Bronchial epithelial cell (primary cell): ENCODE results near the gene FIGNL2. TPM values are rescaled to one million over a fixed set of nuclear protein-coding genes. Genes with fewer than 3 reads are reported as not detected.

Experiments
- DNase-seq: peaks from one replicate; pipeline ENCODE4 v3.0.0-alpha.2; 2010; ENCODE audit warnings: low read depth
- FAIRE-seq: peaks from 2 replicates; lab custom pipeline; 2011; peaks lifted over from hg19 to GRCh38; lab: Jason Lieb, UNC
- H3K27me3 ChIP-seq: 2 replicates; pipeline ENCODE4 v1.5.1; 2011; ENCODE audit warnings: low read length; ENCODE audit not compliant: control insufficient read depth, insufficient read depth
- H3K36me3 ChIP-seq: 2 replicates; pipeline ENCODE4 v1.5.1; 2011; ENCODE audit warnings: low read length; ENCODE audit not compliant: control insufficient read depth, insufficient read depth
- H3K4me3 ChIP-seq: 2 replicates; pipeline ENCODE4 v1.5.1; 2011; ENCODE audit warnings: mild to moderate bottlenecking, low read depth, low read length, control low read depth
- total RNA-seq: library from RNA; depleted of rRNA; stranded (reverse); fragments of >200 nt; gene quantifications from 2 replicates; pipeline ENCODE4 v1.2.1, GENCODE V29; 2014
- TF ChIP-seq, protein P1 (sequence below): IDR thresholded peaks from 2 replicates; pipeline ENCODE4 v1.5.1; 2011; ENCODE audit warnings: mild to moderate bottlenecking, moderate library complexity, low read length, control low read depth, inconsistent platforms; ENCODE audit not compliant: insufficient read depth, severe bottlenecking

FIGNL2 gene
- total RNA-seq, 1 donor from 2014 or later, result not detected

DNA sequence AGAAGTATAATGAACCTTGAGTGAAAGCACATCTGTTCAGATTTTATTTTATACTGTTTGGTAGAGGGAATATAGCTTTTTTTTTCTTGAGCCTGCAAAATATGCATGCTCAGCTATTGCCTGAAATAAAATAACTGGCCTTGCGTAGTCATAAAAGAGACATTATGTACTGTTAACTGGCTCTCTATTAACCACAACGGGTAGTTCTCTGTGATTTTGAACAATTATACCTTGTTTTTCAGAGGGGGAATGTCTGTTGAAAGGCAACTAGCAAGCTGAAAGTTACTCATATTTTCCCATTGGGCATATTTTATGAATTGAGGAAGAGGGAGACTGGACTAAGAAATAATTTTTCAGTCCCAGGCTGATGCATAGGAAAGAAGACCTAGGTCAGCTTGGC lies 62.6 kb downstream of the FIGNL2 start:
- H3K27me3 ChIP-seq, result no peaks in the 10 kb centered on the region
- FAIRE-seq (no peak), DNase-seq (no peak)
- no peak overlapping the region for H3K4me3 ChIP-seq
- TF ChIP-seq, protein P1, sequence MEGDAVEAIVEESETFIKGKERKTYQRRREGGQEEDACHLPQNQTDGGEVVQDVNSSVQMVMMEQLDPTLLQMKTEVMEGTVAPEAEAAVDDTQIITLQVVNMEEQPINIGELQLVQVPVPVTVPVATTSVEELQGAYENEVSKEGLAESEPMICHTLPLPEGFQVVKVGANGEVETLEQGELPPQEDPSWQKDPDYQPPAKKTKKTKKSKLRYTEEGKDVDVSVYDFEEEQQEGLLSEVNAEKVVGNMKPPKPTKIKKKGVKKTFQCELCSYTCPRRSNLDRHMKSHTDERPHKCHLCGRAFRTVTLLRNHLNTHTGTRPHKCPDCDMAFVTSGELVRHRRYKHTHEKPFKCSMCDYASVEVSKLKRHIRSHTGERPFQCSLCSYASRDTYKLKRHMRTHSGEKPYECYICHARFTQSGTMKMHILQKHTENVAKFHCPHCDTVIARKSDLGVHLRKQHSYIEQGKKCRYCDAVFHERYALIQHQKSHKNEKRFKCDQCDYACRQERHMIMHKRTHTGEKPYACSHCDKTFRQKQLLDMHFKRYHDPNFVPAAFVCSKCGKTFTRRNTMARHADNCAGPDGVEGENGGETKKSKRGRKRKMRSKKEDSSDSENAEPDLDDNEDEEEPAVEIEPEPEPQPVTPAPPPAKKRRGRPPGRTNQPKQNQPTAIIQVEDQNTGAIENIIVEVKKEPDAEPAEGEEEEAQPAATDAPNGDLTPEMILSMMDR, result no peak
- H3K36me3 ChIP-seq, result no peaks in the 10 kb centered on the region

DNA sequence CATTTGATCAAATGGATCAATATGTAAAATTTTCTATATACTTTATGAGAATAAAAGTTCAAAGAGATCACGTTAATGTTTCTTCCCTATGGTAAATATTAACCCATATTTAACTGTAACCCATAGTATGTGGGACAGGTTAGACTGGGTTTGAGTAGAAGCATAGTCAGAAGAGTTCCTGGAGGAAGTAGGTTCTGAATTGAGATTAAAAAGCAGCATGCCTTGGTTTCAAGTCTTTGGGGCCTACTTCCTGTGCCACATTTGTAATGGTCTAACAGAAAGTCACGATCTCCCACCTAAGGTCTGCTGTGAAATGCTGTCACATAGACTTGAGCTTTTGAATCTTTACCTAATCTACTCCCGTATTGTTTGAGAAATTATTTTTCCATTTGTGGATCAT lies 63.8 kb downstream of the FIGNL2 start:
- H3K36me3 ChIP-seq, result no peaks in the 10 kb centered on the region
- FAIRE-seq (no peak), DNase-seq (no peak)
- no peaks in the 10 kb centered on the region for H3K27me3 ChIP-seq
- H3K4me3 ChIP-seq, result no peak overlapping the region
- TF ChIP-seq, protein P1, result no peak

DNA sequence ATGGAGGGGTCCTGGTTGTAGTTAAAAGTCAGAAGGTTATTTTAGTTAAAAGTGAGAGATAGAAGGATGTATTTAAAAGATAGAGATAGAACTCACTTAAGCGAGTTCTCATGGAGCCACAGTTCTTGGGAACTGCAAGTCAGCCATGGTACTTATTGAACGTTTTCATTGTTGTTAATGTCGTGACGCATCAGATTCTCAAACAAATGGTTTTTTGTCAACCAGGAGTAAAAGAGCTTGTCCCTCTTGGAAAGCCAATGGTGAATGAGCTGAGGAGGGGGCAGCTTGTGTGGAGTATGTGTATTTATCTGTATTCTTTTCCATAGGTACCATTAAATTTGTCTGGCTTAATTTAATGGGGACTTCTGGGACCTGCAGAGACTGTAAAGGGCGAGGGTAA lies 68.6 kb downstream of the FIGNL2 start:
- no peaks in the 10 kb centered on the region for H3K36me3 ChIP-seq
- no peak for DNase-seq
- TF ChIP-seq, protein P1, result no peak
- H3K4me3 ChIP-seq, result no peak overlapping the region
- H3K27me3 ChIP-seq, result no peaks in the 10 kb centered on the region
- no peak for FAIRE-seq

DNA sequence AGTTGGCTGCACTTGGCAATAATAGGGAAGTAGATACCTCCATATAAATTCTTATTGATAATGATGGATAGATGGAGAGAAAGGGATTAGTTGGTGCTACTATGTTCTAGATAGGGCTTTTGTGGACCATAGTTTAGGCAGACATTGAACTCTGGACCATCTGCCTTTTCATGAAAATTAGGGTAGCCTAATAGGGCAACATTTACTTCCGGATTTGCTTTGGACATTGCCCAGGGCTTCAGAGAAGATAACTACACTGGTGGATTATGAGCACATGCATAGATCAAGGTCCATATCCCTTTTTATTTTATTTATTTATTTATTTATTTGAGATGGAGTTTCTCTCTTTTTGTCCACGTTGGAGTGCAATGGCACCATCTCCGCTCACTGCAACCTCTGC lies 70.5 kb downstream of the FIGNL2 start:
- DNase-seq (no peak), FAIRE-seq (no peak)
- no peak overlapping the region for H3K4me3 ChIP-seq
- no peaks in the 10 kb centered on the region for H3K27me3 ChIP-seq
- H3K36me3 ChIP-seq, result no peaks in the 10 kb centered on the region
- TF ChIP-seq, protein P1, result no peak

DNA sequence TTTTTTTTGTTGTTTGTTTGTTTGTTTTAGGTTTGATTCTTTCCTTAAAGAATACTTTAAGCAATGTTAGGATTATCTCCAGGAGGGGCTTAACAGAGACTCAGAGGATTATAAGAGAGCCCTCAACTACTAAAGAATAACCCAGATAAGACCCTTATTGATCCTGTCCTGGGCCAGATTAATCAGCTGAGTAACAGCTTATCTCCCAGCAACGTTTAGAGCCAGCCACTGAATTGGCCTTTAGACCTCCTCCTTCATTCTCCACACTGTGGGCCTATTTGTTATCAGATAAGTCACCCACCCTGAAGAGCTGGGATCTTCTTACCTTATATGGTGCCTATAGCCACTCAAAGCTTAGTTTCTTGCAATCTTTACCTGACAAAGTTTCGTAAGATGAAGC lies 71.1 kb downstream of the FIGNL2 start:
- no peaks in the 10 kb centered on the region for H3K27me3 ChIP-seq
- no peak overlapping the region for H3K4me3 ChIP-seq
- no peak for FAIRE-seq
- DNase-seq, result no peak
- TF ChIP-seq, protein P1, result no peak
- H3K36me3 ChIP-seq, result no peaks in the 10 kb centered on the region

DNA sequence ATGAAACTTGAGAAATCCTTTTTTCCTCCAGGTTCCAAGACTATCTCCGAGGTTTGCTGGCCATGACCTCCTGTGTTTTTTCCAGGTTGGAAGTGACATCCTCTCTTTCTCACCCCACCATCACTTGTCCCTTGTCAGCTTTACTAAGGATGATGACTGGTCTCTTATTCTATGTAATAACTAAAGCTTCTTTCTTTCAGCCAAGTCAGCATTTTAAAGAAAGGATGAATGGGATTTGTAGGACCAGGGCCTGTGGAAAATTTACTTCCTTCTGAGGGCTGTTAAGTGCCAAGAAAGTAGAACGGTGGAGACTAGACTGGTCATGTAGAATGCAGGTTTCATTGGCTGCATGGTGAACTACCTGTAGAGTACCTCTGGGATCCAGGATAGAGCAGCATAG lies 73.6 kb downstream of the FIGNL2 start:
- TF ChIP-seq, protein P1, result no peak
- FAIRE-seq, result no peak

More for the DNA sequence above, 73.6 kb downstream of the FIGNL2 start:
- H3K36me3 ChIP-seq, result no peaks in the 10 kb centered on the region
- no peak overlapping the region for H3K4me3 ChIP-seq
- no peaks in the 10 kb centered on the region for H3K27me3 ChIP-seq
- DNase-seq, result no peak
